Mucosa of rectum (tissue), 2 donors: ENCODE data around the gene ARMH3.

Experiments
- H3K27ac ChIP-seq, 2 donors: one replicate each; pipeline ENCODE4 v1.7.0; 2013; ENCODE audit warnings: inconsistent platforms in 2 of 2, low read depth in 2 of 2, low read length in 2 of 2
- H3K27me3 ChIP-seq, 2 donors: one replicate each; pipeline ENCODE4 v1.7.0; 2013; ENCODE audit warnings: low read length in 2 of 2; ENCODE audit not compliant: control insufficient read depth in 2 of 2, insufficient read depth in 2 of 2
- H3K36me3 ChIP-seq, 2 donors: one replicate each; pipeline ENCODE4 v1.7.0; 2013; ENCODE audit warnings: low read length in 2 of 2; ENCODE audit not compliant: control insufficient read depth in 2 of 2, insufficient read depth in 2 of 2
- H3K4me1 ChIP-seq, 2 donors: one replicate each; pipeline ENCODE4 v1.7.0; 2013; ENCODE audit warnings: low read length in 2 of 2, mild to moderate bottlenecking in 1 of 2; ENCODE audit not compliant: control insufficient read depth in 2 of 2, insufficient read depth in 2 of 2
- H3K4me3 ChIP-seq, 2 donors: one replicate each; pipeline ENCODE4 v1.7.0; 2013; ENCODE audit warnings: low read length in 2 of 2
- H3K9ac ChIP-seq, 2 donors: one replicate each; pipeline ENCODE4 v1.7.0; 2013; ENCODE audit warnings: low read length in 2 of 2, low read depth in 1 of 2, mild to moderate bottlenecking in 1 of 2
- H3K9me3 ChIP-seq, 2 donors: one replicate each; pipeline ENCODE4 v1.7.0; 2013; ENCODE audit warnings: low read length in 2 of 2; ENCODE audit not compliant: control insufficient read depth in 2 of 2
- donor health status: healthy.
- donor health status: Normal muscosa, but diverticular disease.

The ARMH3 gene

DNA sequence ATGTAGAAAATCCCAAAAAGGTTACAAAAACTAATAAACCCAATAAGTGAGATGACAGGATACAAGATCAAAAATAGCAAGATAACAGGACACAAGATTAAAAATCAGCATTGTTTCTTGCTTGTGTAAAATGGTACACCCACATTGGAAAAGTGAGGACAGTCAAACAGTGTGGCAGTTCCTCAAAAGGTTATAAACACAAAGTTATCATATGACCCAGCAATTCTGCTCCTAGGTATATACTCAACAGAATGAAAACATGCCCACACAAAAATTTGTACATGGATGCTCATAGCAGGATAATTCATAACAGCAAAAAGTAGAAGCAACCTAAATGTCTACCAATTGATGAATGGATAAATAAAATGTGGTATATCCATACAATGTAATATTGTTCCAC is 105.8 kb downstream of the ARMH3 start:
- Histone ChIP-seq H3K4me3 (no peak overlapping the region), H3K4me1 (no peaks in the 10 kb centered on the region), H3K27ac (no peak overlapping the region), H3K9ac (no peak overlapping the region), H3K36me3 (peaks cover 12 to 18% of the 10 kb centered on the region in 2 donors), H3K9me3 (no peaks in the 10 kb centered on the region), H3K27me3 (no peaks in the 10 kb centered on the region)

DNA sequence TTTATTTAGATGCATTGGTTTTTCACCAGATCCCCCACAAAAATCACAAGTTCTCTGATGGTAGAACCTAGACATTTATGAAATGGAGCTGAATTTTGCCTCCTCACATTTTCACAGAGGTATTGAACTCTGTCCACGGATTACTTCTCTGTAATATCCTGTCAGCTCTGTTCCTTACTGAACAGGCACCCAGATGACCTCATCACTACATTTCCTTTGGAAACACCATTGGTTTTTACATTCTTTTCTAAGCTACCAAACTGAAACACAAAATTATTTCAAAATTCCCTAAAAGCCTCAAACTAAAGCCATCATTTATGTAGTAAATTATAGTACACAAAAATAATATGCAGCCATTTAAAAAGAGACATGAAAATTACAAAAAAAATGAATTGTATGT is 114.1 kb downstream of the ARMH3 start:
- Histone ChIP-seq H3K4me1 (peaks cover 0 to 3% of the 10 kb centered on the region in 2 donors), H3K36me3 (peaks cover 4 to 6% of the 10 kb centered on the region in 2 donors), H3K27me3 (no peaks in the 10 kb centered on the region), H3K9me3 (no peaks in the 10 kb centered on the region), H3K27ac (no peak overlapping the region), H3K9ac (no peak overlapping the region), H3K4me3 (no peak overlapping the region)

DNA sequence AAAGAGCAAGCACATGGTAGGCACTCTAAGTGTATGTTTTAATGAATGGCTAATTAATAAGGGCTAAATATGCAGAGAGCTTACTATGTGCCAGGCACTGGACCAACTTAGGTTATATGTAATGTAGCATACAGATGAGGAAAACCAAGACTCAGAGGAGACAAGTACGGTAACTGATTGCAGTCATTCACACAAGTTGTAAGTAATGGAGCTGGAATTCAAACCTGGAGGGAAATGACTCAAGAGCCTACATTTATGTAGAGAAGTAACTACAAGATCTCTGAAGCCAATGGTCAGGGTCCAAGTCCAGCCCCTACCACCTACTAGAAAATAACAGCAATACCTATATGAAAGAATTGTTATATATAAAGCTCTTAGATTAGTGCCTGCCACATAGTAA is 115.1 kb downstream of the ARMH3 start:
- Histone ChIP-seq H3K36me3 (peaks cover 4 to 6% of the 10 kb centered on the region in 2 donors), H3K9me3 (no peaks in the 10 kb centered on the region), H3K4me1 (peaks cover 0 to 3% of the 10 kb centered on the region in 2 donors), H3K27ac (no peak overlapping the region), H3K4me3 (no peak overlapping the region), H3K9ac (no peak overlapping the region), H3K27me3 (no peaks in the 10 kb centered on the region)

DNA sequence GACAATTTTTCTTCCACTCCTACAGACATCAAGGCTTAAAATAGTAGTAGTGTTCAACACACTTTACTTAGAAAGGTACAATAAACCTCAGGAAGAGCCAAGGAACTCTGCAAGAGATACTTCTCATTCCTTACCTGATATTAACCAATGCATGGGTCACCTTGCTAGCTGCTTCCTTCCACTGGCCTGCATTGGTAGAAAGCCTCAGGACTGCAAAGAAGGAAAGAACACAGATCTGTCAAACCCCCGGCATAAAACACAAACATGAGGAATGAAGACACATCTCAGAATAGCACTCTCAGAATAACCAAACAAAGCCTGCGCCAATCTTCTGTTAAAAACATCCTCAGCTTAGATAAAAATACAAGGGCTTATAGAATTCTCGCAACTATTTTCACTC is 116.2 kb downstream of the ARMH3 start:
- no peak overlapping the region for H3K4me3 ChIP-seq

DNA sequence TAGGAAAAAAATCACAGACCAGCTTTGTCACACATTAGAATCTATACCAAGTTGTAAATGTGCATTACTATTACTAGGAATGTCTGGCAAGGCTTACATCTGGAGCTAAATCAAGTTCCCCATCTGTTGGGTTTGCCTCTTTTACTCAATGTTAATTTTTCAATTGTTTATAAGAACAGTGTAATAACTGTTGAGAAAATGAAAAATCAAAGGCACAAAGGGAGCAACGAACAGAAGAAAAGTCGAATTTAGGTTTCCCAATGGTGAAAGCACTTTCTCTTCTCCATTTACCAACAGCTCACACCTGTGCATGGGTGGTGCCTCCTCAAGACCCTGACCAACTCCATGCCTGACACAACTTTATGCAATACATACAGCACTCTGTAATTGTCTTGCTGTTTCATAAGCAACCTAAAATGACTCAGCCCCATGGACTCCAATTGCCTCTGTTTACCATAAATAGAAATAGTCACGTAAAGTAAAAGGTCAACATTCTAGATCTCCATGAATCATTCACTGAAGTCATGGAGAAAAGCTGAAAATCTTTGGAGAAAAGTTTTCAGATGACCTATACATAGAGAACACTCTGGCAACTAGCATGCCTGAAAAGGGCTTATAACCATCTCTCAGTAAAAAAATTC is 116.8 kb downstream of the ARMH3 start:
- Histone ChIP-seq H3K9ac (no peak overlapping the region), H3K27ac (peak overlapping the region; percentile 19 to 35), H3K36me3 (peaks cover 4 to 6% of the 10 kb centered on the region in 2 donors), H3K9me3 (no peaks in the 10 kb centered on the region), H3K4me3 (no peak overlapping the region), H3K4me1 (peaks cover 0 to 3% of the 10 kb centered on the region in 2 donors), H3K27me3 (no peaks in the 10 kb centered on the region)

More for the DNA sequence above, 116.2 kb downstream of the ARMH3 start:
- no peaks in the 10 kb centered on the region for H3K27me3 ChIP-seq
- no peak overlapping the region for H3K9ac ChIP-seq
- H3K27ac ChIP-seq: no peak overlapping the region
- H3K9me3 ChIP-seq: no peaks in the 10 kb centered on the region
- peaks cover 0 to 3% of the 10 kb centered on the region in 2 donors for H3K4me1 ChIP-seq
- peaks cover 4 to 6% of the 10 kb centered on the region in 2 donors for H3K36me3 ChIP-seq

DNA sequence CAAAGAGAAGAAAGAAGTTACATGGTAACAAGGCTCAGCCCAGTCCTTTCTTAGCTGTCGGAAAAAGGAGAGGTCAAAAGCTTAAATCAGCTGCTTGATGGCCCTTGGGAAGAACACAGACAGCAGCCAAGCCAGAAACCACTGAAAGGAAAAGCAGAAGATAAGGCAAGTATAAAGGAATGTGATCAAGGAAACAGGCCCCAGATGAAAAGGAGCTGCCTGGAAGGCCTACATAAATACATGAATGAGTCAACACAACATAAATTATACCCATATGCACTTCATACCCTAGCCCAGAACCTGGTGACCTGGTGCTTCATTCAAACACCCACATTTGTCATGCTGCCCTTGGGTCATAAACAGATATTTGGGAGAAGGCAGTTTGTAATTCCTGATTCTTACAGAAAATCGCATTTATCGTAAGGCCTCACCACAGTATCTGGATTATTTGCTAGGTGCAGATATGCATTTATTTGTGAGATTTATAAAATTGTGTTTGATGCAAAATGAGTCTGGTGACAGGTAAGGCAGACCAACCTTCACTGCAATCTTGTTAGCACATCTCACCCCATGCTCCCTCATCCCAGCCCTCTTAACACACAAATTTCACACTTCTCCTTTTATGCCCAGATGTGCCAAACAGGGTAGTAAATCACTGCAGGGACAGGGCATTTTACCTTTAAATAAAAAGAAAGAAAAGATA is 117.5 kb downstream of the ARMH3 start:
- no peak overlapping the region for H3K9ac ChIP-seq
- no peak overlapping the region for H3K4me3 ChIP-seq
- no peaks in the 10 kb centered on the region for H3K27me3 ChIP-seq
- H3K27ac ChIP-seq: peak overlapping the region in 1 of 2 donors; percentile 4
- peaks cover 4 to 10% of the 10 kb centered on the region in 2 donors for H3K36me3 ChIP-seq
- no peaks in the 10 kb centered on the region for H3K9me3 ChIP-seq
- peaks cover 0 to 3% of the 10 kb centered on the region in 2 donors for H3K4me1 ChIP-seq

DNA sequence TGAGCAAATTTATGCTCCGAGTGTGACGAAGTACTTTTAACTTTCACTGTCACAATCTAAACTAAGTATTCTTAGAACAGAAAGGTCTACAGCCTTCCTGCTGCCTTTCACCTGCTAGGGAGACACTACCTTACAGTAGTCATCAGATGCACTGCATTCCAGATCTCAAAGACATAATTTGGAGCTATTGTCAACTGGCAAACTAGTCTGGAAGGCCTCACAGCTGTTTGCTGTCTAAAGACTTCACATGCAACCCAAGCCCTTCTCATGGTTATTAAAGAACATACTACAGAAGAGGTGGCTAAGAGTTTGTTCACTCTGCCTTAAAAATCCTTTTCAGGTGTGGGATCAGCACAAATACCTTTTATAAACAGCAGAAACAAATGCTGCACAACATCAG is 120.5 kb downstream of the ARMH3 start:
- H3K27ac ChIP-seq: no peak overlapping the region
- peaks cover 4 to 10% of the 10 kb centered on the region in 2 donors for H3K36me3 ChIP-seq
- no peaks in the 10 kb centered on the region for H3K27me3 ChIP-seq
- H3K9me3 ChIP-seq: no peaks in the 10 kb centered on the region
- no peak overlapping the region for H3K4me3 ChIP-seq
- H3K9ac ChIP-seq: no peak overlapping the region
- H3K4me1 ChIP-seq: peaks cover 0 to 3% of the 10 kb centered on the region in 2 donors

DNA sequence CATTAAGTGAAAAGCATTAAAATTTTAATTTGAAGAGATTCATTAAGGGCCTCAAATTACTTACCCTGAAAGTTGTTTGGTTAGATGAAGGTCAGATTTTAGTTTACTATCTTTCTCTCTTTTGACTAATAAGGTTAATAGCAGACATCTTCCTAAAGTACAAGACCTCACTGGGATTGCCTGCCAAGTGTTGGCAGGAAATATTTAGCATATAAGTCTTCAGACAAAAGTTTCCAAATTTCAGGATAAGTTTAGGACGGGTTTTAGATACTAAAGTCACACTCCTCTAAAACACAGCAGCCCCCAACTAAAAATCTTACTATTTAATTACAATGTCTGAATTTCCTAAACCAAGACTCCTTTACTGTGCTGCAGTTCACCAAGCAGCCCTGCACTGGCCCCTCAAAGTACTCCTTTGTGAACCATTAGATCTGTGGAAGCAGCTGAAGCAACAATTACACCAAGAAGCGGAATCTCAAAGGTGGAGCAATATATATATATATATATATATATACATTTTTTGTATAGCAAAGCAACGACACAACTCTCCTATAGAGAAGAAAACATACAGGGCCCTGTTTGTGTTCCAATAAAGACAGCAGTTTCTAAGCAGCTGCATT is 121.2 kb downstream of the ARMH3 start:
- no peak overlapping the region for H3K4me3 ChIP-seq
- peaks cover 4 to 10% of the 10 kb centered on the region in 2 donors for H3K36me3 ChIP-seq
- no peaks in the 10 kb centered on the region for H3K4me1 ChIP-seq
- no peak overlapping the region for H3K27ac ChIP-seq
- H3K9me3 ChIP-seq: no peaks in the 10 kb centered on the region
- H3K27me3 ChIP-seq: no peaks in the 10 kb centered on the region
- H3K9ac ChIP-seq: no peak overlapping the region

DNA sequence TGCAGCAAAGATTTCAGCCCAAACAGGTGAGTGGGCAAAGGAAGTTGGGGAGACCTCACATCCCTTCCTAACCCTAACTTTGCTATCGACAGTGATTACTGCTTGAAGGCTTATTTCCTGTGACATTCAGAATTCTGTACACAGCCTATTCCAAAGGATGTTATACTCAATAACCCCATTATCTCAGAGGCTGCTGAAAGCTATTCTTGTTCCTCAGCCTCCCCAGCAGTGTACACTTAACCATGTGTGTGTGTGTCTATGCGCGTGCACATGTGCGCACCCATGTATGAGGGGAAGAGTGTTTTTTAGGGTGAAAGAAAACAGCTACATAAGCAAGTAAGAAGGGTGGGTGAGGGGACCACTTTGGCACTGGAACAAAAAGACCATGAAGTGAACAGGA is 122.0 kb downstream of the ARMH3 start:
- no peak overlapping the region for H3K4me3 ChIP-seq
- H3K4me1 ChIP-seq: no peaks in the 10 kb centered on the region
- no peaks in the 10 kb centered on the region for H3K9me3 ChIP-seq
- no peak overlapping the region for H3K27ac ChIP-seq
- H3K9ac ChIP-seq: no peak overlapping the region
- H3K36me3 ChIP-seq: peaks cover 0 to 6% of the 10 kb centered on the region in 2 donors
- H3K27me3 ChIP-seq: no peaks in the 10 kb centered on the region

DNA sequence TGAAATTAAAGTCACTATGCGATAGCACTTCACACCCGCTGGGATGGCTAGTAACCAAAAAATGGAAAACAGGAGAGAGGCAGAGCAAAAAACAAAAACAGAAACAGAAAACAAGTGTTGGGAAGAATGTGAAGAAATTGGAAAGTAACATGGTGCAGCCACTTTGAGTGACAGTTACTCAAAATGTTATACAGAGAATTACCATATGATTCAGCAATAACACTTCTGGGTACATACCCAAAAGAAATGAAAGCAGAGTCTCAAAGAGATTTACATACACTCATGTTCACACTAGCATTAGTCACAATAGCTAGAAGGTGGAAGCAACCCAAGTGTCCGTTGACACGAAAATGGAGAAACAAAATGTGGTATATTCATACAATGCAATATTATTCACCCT is 123.8 kb downstream of the ARMH3 start:
- Histone ChIP-seq H3K9me3 (no peaks in the 10 kb centered on the region), H3K9ac (no peak overlapping the region), H3K36me3 (peaks cover 0 to 5% of the 10 kb centered on the region in 2 donors), H3K4me1 (no peaks in the 10 kb centered on the region), H3K4me3 (no peak overlapping the region), H3K27me3 (no peaks in the 10 kb centered on the region), H3K27ac (no peak overlapping the region)
